ENCODE results near the gene ENPP1.

Gene ENPP1

DNA sequence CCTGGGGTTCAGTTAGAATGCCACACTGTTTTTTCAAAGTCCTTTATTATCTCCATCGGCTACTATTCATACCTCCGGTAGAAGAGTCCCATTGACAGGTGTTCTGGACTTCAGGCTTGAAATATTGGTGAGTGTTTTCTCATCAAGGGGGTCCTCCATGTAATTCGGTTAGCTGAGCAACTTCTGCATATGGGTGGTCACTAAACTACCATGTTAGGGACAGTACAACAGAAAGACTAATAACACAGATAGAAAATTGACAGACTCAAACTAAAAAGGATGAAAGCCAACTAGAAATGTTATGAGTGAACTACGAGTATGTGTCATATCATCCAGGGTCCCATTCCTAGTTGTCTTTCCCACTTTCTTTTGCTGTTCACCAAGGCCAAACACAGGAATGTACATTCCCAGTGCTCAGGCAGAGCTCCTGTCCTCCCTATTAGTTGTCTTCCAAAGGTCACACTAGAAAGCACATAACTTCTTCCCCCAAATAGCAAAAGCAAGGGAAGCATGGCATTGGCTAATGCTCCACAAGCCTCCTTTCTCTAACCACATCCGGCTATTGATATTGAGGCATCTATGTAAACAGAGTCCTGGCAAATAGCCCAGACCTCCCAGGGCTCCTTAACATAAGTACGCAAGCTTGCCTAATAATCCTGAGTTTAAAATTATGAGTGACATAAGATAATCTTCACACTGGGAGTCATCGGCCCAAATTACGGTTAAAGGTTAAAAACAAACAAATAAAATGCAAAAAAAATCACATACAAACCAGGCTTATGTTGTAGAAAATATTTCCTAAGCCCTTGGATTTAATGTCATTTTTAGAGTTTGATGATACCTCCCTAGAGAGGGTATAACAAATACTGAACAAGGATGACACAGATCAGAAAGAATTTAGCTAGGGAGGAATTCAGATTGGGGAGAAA, 130.1 kb downstream of the ENPP1 start:
- Histone ChIP-seq H3K9ac (ENCODE audit: insufficient read length) (no peak overlapping the region), H3K4me3 (peak overlapping the region; percentile 32; the same call in 1 of the 2 replicates), H3K36me3 (ENCODE audit: insufficient read depth, low read length) (no peaks in the 10 kb centered on the region), H3K9me3 (ENCODE audit: low read depth, low read length) (no peaks in the 10 kb centered on the region), H3K27ac (no peak overlapping the region)
- peak; percentile 84 for DNase-seq (ENCODE audit: low read depth, low spot score)
- TF ChIP-seq EZH2 (IDR thresholded peaks at IDR 0.05): no peak
- peak; percentile 83 for TF ChIP-seq FOXP2 (optimal IDR thresholded peaks at IDR 0.05; ENCODE audit: control extremely low read depth, extremely low read length, insufficient read depth)
